ENCODE measurements around the gene TCTN2. TPM values are rescaled to one million over a fixed set of nuclear protein-coding genes. Genes with fewer than 3 reads are reported as not detected.

The TCTN2 gene
- total and polyA plus RNA-seq, 11 donors: 1.3 to 5.7 (median 4.5) TPM

DNA sequence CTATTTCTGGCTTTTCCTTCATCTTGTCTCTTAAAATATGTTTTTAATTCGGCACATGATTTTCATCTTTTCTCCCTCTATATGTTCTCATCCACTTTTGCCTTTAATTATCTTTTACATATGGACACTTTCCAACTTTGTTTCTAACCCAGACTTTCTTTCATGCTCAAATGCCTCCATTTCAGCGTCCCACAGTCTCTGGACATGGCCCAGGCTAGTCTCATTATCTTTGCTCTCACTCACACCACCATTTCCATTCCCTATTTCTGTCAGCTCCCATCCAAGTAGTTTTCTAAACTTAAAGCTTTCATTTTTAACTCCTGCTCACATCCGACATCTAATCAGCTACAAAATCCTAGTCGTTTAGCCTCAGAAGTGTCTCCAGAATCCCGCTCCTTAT lies 22.5 kb upstream of the TCTN2 start:
- DNase-seq (no peak), ATAC-seq (no peak)
- no peaks in the 10 kb centered on the region for H3K27me3 ChIP-seq
- no peak for TF ChIP-seq POLR2A (IDR thresholded peaks at IDR 0.05)
- TF ChIP-seq, protein P1, sequence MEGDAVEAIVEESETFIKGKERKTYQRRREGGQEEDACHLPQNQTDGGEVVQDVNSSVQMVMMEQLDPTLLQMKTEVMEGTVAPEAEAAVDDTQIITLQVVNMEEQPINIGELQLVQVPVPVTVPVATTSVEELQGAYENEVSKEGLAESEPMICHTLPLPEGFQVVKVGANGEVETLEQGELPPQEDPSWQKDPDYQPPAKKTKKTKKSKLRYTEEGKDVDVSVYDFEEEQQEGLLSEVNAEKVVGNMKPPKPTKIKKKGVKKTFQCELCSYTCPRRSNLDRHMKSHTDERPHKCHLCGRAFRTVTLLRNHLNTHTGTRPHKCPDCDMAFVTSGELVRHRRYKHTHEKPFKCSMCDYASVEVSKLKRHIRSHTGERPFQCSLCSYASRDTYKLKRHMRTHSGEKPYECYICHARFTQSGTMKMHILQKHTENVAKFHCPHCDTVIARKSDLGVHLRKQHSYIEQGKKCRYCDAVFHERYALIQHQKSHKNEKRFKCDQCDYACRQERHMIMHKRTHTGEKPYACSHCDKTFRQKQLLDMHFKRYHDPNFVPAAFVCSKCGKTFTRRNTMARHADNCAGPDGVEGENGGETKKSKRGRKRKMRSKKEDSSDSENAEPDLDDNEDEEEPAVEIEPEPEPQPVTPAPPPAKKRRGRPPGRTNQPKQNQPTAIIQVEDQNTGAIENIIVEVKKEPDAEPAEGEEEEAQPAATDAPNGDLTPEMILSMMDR (IDR thresholded peaks at IDR 0.05): no peak
- H3K9me3 ChIP-seq: no peaks in the 10 kb centered on the region
- H3K4me3 ChIP-seq: no peak overlapping the region
- H3K4me1 ChIP-seq: no peaks in the 10 kb centered on the region
- peaks cover 0 to 96% (median 84%) of the 10 kb centered on the region in 9 donors for H3K36me3 ChIP-seq
- intact Hi-C loops (cut with DNase I): no loop called here
- no peak overlapping the region for H3K27ac ChIP-seq
- 87 to 96% (median 91%) methylated on average over 5 of the region's 5 CpGs for WGBS, 4 donors

DNA sequence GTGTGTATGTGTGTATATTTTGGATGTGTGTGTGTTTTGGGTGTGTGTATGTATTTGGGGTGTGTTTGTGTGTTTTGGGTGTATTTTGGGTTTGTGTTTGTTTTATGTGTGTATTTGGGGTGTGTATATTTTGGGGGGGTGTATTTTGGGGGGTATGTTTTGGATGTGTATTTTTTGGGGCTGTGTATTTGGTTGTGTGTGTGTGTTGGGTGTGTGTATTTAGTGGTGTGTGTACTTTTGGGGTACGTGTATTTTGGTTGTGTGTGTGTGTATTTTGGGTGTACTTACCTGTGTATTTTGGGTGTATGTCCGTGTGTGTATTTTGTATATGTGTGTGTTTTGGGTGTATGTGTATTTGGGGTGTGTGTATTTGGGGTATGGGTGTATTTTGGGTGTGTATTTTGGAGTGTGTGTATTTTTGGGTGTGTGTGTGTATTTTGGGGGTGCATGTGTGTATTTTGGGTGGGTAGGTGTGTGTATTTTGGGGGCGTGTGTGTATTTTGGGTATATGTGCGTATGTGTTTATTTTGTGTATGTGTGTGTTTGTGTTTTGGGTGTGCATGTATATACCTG lies 16.7 kb upstream of the TCTN2 start:
- peaks cover 0 to 84% (median 75%) of the 10 kb centered on the region in 9 donors for H3K36me3 ChIP-seq
- DNase-seq: no peak
- H3K9me3 ChIP-seq: no peaks in the 10 kb centered on the region
- no peak overlapping the region for H3K27ac ChIP-seq
- intact Hi-C loops (cut with DNase I): loop anchor here in 1 of 10 donors (10.0 kb wide), 1 partner anchor 321 kb away; the partner anchor contains the start of genes CCDC92 and ZNF664
- TF ChIP-seq, protein P1 (IDR thresholded peaks at IDR 0.05): no peak
- TF ChIP-seq POLR2A (IDR thresholded peaks at IDR 0.05): no peak
- WGBS, 4 donors: 90 to 97% (median 95%) methylated on average over 4 of the region's 4 CpGs
- H3K4me3 ChIP-seq: no peak overlapping the region
- ATAC-seq: no peak
- no peaks in the 10 kb centered on the region for H3K27me3 ChIP-seq
- peaks cover 0 to 9% (median 1%) of the 10 kb centered on the region in 12 donors for H3K4me1 ChIP-seq

DNA sequence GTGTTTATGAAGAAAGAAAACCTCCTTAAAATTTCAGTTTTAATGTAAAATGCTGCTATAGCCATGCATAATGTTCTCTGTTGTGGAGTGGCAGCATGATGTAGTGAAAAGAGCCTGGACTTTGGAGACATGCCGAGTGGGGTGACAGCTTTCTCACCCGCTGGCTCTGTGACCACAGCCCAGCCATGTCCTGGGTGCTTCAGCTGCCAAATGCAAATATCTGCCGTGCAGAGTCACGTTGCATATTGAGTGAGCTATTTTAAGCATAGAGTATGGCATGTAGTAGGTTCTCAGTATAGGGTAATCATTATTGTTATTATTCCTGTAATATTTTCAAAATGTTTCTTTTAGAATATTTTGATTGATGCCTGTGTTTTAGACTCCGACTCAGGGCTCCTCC lies 15.5 kb upstream of the TCTN2 start:
- H3K9me3 ChIP-seq: no peaks in the 10 kb centered on the region
- H3K4me1 ChIP-seq: peaks cover 0 to 21% (median 1%) of the 10 kb centered on the region in 12 donors
- DNase-seq (peak in 4 of 5 donors; percentile 58 to 74 (median 66)), ATAC-seq (peak; percentile 82 to 95 (median 92))
- peaks cover 0 to 86% (median 76%) of the 10 kb centered on the region in 9 donors for H3K36me3 ChIP-seq
- no peak for TF ChIP-seq POLR2A (IDR thresholded peaks at IDR 0.05)
- TF ChIP-seq, protein P1 (IDR thresholded peaks at IDR 0.05): no peak
- no peak overlapping the region for H3K4me3 ChIP-seq
- intact Hi-C loops (cut with DNase I): loop anchor here in 1 of 10 donors (10.0 kb wide), 1 partner anchor 319 kb away; the partner anchor contains the start of genes CCDC92 and ZNF664
- 44 to 67% (median 53%) methylated on average over 5 of the region's 5 CpGs for WGBS, 4 donors
- peak overlapping the region in 1 of 12 donors; percentile 19 for H3K27ac ChIP-seq
- no peaks in the 10 kb centered on the region for H3K27me3 ChIP-seq

DNA sequence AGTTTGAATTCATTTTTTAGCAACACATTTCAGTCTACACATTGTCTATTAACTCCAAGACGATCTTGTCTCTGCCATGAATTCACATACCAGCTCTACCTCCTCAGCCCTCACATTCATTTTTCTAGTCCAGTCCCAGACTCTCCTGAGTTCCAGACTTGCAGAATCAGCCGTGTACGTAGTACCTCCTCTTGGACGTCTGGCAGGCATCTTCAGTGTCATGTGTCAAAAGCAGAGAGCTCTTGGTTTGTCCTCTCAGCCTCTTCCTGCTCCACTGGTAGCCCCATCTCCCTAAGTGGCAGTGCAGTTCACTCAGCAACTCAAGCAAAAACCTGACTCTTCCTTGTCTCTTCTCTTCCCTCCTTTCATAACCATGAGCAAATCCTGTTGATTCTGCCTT lies 14.5 kb upstream of the TCTN2 start:
- DNase-seq (no peak), ATAC-seq (peak in 2 of 4 donors; percentile 43 to 48)
- Histone ChIP-seq H3K36me3 (peaks cover 0 to 85% (median 76%) of the 10 kb centered on the region in 9 donors), H3K9me3 (no peaks in the 10 kb centered on the region), H3K4me3 (no peak overlapping the region), H3K27ac (no peak overlapping the region), H3K27me3 (no peaks in the 10 kb centered on the region), H3K4me1 (peaks cover 0 to 25% (median 1%) of the 10 kb centered on the region in 12 donors)
- TF ChIP-seq, protein P1 (IDR thresholded peaks at IDR 0.05): no peak
- TF ChIP-seq POLR2A (IDR thresholded peaks at IDR 0.05): no peak
- intact Hi-C loops (cut with DNase I): loop anchor here in 1 of 10 donors (10.0 kb wide), 1 partner anchor 318 kb away; the partner anchor contains the start of genes CCDC92 and ZNF664
- 47 to 60% (median 54%) methylated on average over 4 of the region's 4 CpGs for whole genome bisulfite sequencing, 4 donors

Data from heart left ventricle (tissue), 16 donors.